Right lobe of liver (tissue), 4 donors: ENCODE data around the gene VAT1.

Source experiments
- POLR2A ChIP-seq: fragments of 450-650 bp; IDR thresholded peaks from one replicate; pipeline ENCODE4 v1.6.1; 2017; ENCODE audit warnings: antibody characterized with exemption, mild to moderate bottlenecking
- TF ChIP-seq, protein P1 (sequence below), 4 donors: fragments of 200-600 bp in 3 of 4; fragments of 450-650 bp in 1 of 4; IDR thresholded peaks; one replicate each; pipeline versions ENCODE4 v1.5.1 to v1.8.0; 2016 to 2022; ENCODE audit warnings: antibody characterized with exemption in 4 of 4, mild to moderate bottlenecking in 2 of 4
- donor health status: DM: no; HTN: no; CAD: no.
- donor health status: DM: no; HTN: no; CAD: no.
- donor health status: DM: no; HTN: yes; CAD: no.

- no peak for TF ChIP-seq POLR2A
- TF ChIP-seq, protein P1, sequence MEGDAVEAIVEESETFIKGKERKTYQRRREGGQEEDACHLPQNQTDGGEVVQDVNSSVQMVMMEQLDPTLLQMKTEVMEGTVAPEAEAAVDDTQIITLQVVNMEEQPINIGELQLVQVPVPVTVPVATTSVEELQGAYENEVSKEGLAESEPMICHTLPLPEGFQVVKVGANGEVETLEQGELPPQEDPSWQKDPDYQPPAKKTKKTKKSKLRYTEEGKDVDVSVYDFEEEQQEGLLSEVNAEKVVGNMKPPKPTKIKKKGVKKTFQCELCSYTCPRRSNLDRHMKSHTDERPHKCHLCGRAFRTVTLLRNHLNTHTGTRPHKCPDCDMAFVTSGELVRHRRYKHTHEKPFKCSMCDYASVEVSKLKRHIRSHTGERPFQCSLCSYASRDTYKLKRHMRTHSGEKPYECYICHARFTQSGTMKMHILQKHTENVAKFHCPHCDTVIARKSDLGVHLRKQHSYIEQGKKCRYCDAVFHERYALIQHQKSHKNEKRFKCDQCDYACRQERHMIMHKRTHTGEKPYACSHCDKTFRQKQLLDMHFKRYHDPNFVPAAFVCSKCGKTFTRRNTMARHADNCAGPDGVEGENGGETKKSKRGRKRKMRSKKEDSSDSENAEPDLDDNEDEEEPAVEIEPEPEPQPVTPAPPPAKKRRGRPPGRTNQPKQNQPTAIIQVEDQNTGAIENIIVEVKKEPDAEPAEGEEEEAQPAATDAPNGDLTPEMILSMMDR (IDR thresholded peaks at IDR 0.05), result no peak
Measured at GRCh38 chr17:43033948-43034881, 12.0 kb upstream of the VAT1 start.
